PC-9 (cell line): Measurements from ENCODE around the gene ADGRG7. TPM values are rescaled to one million over a fixed set of nuclear protein-coding genes. Genes with fewer than 3 reads are reported as not detected.
A peak's percentile ranks its signal among the peaks of the same experiment; 100 is the strongest.

ENCODE experiments used
- BruUV-seq: library from RNA; stranded (reverse); fragments of 400-500 nt; replicated peaks from 2 replicates; lab custom pipeline; 2021; lab: Mats Ljungman, UMichigan
- CTCF ChIA-PET: fragments of 300-600 bp; sonication (Branson Sonifier 250); formaldehyde crosslinking; loops from one replicate; lab custom pipeline; 2022; ENCODE audit warnings: antibody characterized with exemption; lab: Charles Lee
- POLR2A ChIA-PET: fragments of 300-600 bp; sonication (Branson Sonifier 250); formaldehyde crosslinking; loops from one replicate; lab custom pipeline; 2022; ENCODE audit warnings: antibody characterized with exemption; ENCODE audit not compliant: unreplicated experiment; lab: Charles Lee
- DNase-seq, 2 experiments: peaks; one replicate each; pipeline versions ENCODE4 v3.0.0 to v3.0.0-alpha.2; 2015 to 2022; ENCODE audit warnings: mixed read lengths in 1 of 2
- H2AFZ ChIP-seq: fragments of 200-600 bp; sonication (generic); 2 replicates; pipeline ENCODE4 v1.8.1; 2017; ENCODE audit warnings: antibody characterized with exemption
- H3F3A ChIP-seq: fragments of 200-600 bp; sonication (generic); 2 replicates; pipeline ENCODE4 v1.8.1; 2017; ENCODE audit warnings: antibody characterized with exemption, mild to moderate bottlenecking, low read depth; ENCODE audit not compliant: insufficient read depth
- H3K27ac ChIP-seq: fragments of 200-600 bp; sonication (generic); 2 replicates; pipeline ENCODE4 v1.6.1; 2016; ENCODE audit warnings: mixed run types
- H3K27me3 ChIP-seq: fragments of 200-600 bp; sonication (generic); 2 replicates; pipeline ENCODE4 v1.6.1; 2016; ENCODE audit warnings: low read depth, mixed run types; ENCODE audit not compliant: insufficient read depth
- H3K36me3 ChIP-seq: fragments of 200-600 bp; sonication (generic); 2 replicates; pipeline ENCODE4 v1.6.1; 2016; ENCODE audit warnings: low read depth, mixed run types
- H3K4me1 ChIP-seq: fragments of 200-600 bp; sonication (generic); replicated peaks from 2 replicates; pipeline ENCODE4 v1.6.1; 2016; ENCODE audit warnings: mixed run types; ENCODE audit not compliant: insufficient read depth
- H3K4me2 ChIP-seq: fragments of 200-600 bp; sonication (generic); 2 replicates; pipeline ENCODE4 v1.6.1; 2017; ENCODE audit warnings: mixed run types
- H3K4me3 ChIP-seq: fragments of 200-600 bp; sonication (generic); 2 replicates; pipeline ENCODE4 v1.6.1; 2016; ENCODE audit warnings: mixed run types
- H3K79me2 ChIP-seq: fragments of 200-600 bp; sonication (generic); 2 replicates; pipeline ENCODE4 v1.6.1; 2017; ENCODE audit warnings: low read depth, mixed run types
- H3K9me2 ChIP-seq: fragments of 200-600 bp; sonication (generic); 2 replicates; pipeline ENCODE4 v1.8.1; 2017; ENCODE audit warnings: mild to moderate bottlenecking; ENCODE audit not compliant: insufficient read depth
- H3K9me3 ChIP-seq: fragments of 200-600 bp; sonication (generic); 2 replicates; pipeline ENCODE4 v1.8.1; 2016; ENCODE audit warnings: low read depth; ENCODE audit not compliant: insufficient read depth
- H4K20me1 ChIP-seq: fragments of 200-600 bp; sonication (generic); 2 replicates; pipeline ENCODE4 v1.8.1; 2017; ENCODE audit not compliant: insufficient read depth
- CTCF ChIP-seq: fragments of 200-600 bp; sonication (generic); conservative IDR thresholded peaks from 2 replicates; pipeline ENCODE4 v1.6.1; 2017; ENCODE audit warnings: mixed run types, antibody characterized with exemption, mild to moderate bottlenecking, moderate library complexity
- EZH2 ChIP-seq: fragments of 200-600 bp; sonication (generic); IDR thresholded peaks from 2 replicates; pipeline ENCODE4 v1.8.0; 2017; ENCODE audit warnings: antibody characterized with exemption, low read depth
- intact Hi-C: fragments of 100-400 bp; cut with micrococcal nuclease; formaldehyde crosslinking; loops from one replicate; pipeline ENCODE4 v1.10.0; 2022; ENCODE audit not compliant: unreplicated experiment
- total RNA-seq: library from RNA; stranded (reverse); gene quantifications from 2 replicates; pipeline ENCODE4 v1.2.3, GENCODE V29; 2021

Gene ADGRG7
- total RNA-seq, 1 experiment from 2014 or later: not detected

- DNase-seq: no peak
- H3K9me3 ChIP-seq: no peaks in the 10 kb centered on the region
- H3F3A ChIP-seq: peaks cover 22% of the 10 kb centered on the region
- no peak overlapping the region for H3K4me2 ChIP-seq
- no peak overlapping the region for H3K27ac ChIP-seq
- peaks cover 20% of the 10 kb centered on the region for H3K4me1 ChIP-seq
- H3K27me3 ChIP-seq: no peaks in the 10 kb centered on the region
- H4K20me1 ChIP-seq: no peaks in the 10 kb centered on the region
- ChIA-PET CTCF (no interaction called here), POLR2A (no interaction called here)
- no peak overlapping the region for H3K4me3 ChIP-seq
- intact Hi-C loops: no loop called here
- BruUV-seq: no TSS peak
- H3K79me2 ChIP-seq: no peaks in the 10 kb centered on the region
- no peaks in the 10 kb centered on the region; the same call in 1 of the 2 replicates for H3K9me2 ChIP-seq
- no peak overlapping the region for H2AFZ ChIP-seq
- no peak for TF ChIP-seq EZH2
- no peak for TF ChIP-seq CTCF
- H3K36me3 ChIP-seq: no peaks in the 10 kb centered on the region
Measured at GRCh38 chr3:100647657-100648056, 38.3 kb downstream of the ADGRG7 start.

- intact Hi-C loops: loop anchor here (1.0 to 5.0 kb wide), 2 partner anchors 58 to 386 kb away; partner anchors contain the start of gene TFG
- BruUV-seq: no TSS peak
Measured at GRCh38 chr3:100650651-100651619, 41.5 kb downstream of the ADGRG7 start.

More at GRCh38 chr3:100650651-100651619, 41.5 kb downstream of the ADGRG7 start:
- POLR2A ChIA-PET: interaction anchor here (0.7 kb wide), 1 partner anchor 125 kb away, joined by 9 read pairs; no protein-coding TSS in a partner anchor
- Histone ChIP-seq H4K20me1 (no peaks in the 10 kb centered on the region), H3K4me3 (peak overlapping the region; percentile 7; the same call in 1 of the 2 replicates), H3K27ac (peak overlapping the region; percentile 52), H2AFZ (peak overlapping the region; percentile 26), H3F3A (peaks cover 22% of the 10 kb centered on the region), H3K4me2 (peak overlapping the region; percentile 56), H3K79me2 (no peaks in the 10 kb centered on the region), H3K27me3 (no peaks in the 10 kb centered on the region), H3K4me1 (peaks cover 20% of the 10 kb centered on the region), H3K9me3 (no peaks in the 10 kb centered on the region), H3K9me2 (no peaks in the 10 kb centered on the region; the same call in 1 of the 2 replicates), H3K36me3 (no peaks in the 10 kb centered on the region)
- TF ChIP-seq CTCF (peak; percentile 47), EZH2 (no peak)
- CTCF ChIA-PET: interaction anchor here (0.7 kb wide), 1 partner anchor 333 kb away, joined by 3 read pairs; no protein-coding TSS in a partner anchor
- DNase-seq: peak in 1 of 2 experiments; percentile 86
